ENCODE data around the gene PTGR2. TPM values are rescaled to one million over a fixed set of nuclear protein-coding genes. Genes with fewer than 3 reads are reported as not detected.
A peak's percentile ranks its signal among the peaks of the same experiment; 100 is the strongest.
"Not testable (repeated sequence)": the region's sequence is repeated elsewhere in the genome, so short reads cannot be mapped to it uniquely, and the experiment has no call there.

Gene PTGR2
- total RNA-seq, 1 donor from 2014 or later = 14.0 TPM

DNA sequence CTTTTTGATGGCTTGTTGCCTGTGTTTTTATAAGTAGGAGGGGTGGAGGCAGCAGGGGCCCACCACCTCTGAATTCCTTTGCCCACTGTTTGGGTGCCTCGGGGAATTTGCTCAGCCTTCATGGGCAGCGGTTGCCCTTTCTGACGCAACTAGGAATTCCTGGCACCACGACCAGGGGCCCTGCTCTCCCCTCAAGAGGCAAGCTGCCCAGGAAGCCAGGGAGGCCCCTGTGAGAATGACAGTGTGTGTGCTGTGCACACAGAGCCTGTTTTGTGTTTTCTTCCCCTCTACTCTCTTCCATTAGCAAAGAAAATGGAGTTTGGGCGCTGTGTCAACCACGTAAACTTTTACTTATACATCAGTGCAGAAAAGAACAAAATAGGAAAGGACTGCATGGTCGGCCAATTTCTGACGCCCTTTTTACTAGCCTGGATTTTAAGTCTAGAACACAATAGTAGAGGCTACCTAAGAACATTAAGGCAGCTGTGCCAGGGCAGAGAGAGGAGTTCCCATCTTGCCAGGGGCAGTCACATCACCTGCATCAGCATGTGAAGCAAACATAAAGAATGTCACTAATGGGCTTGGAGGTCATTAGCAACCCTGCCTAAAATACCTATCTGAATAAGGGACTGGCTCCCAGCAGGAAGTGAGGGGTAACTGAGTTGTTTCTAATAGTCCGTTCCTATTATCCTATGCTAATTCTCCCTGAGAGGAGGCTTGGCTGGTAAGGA, 17.9 kb upstream of the PTGR2 start:
- DNase-seq (ENCODE audit: low spot score in 2 of 2, unreplicated experiment in 2 of 2) = no peak
- no peaks in the 10 kb centered on the region for H3K9me3 Mint-ChIP-seq
- TF ChIP-seq, protein P1, sequence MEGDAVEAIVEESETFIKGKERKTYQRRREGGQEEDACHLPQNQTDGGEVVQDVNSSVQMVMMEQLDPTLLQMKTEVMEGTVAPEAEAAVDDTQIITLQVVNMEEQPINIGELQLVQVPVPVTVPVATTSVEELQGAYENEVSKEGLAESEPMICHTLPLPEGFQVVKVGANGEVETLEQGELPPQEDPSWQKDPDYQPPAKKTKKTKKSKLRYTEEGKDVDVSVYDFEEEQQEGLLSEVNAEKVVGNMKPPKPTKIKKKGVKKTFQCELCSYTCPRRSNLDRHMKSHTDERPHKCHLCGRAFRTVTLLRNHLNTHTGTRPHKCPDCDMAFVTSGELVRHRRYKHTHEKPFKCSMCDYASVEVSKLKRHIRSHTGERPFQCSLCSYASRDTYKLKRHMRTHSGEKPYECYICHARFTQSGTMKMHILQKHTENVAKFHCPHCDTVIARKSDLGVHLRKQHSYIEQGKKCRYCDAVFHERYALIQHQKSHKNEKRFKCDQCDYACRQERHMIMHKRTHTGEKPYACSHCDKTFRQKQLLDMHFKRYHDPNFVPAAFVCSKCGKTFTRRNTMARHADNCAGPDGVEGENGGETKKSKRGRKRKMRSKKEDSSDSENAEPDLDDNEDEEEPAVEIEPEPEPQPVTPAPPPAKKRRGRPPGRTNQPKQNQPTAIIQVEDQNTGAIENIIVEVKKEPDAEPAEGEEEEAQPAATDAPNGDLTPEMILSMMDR (IDR thresholded peaks at IDR 0.05; ENCODE audit: unreplicated experiment) = no peak
- H3K36me3 Mint-ChIP-seq = no peaks in the 10 kb centered on the region
- H3K27ac Mint-ChIP-seq = peak overlapping the region; percentile 92
- no peaks in the 10 kb centered on the region for H3K27me3 Mint-ChIP-seq (ENCODE audit: low read depth)
- H3K4me1 Mint-ChIP-seq = peaks cover 14% of the 10 kb centered on the region
- H3K4me3 Mint-ChIP-seq = no peak overlapping the region

DNA sequence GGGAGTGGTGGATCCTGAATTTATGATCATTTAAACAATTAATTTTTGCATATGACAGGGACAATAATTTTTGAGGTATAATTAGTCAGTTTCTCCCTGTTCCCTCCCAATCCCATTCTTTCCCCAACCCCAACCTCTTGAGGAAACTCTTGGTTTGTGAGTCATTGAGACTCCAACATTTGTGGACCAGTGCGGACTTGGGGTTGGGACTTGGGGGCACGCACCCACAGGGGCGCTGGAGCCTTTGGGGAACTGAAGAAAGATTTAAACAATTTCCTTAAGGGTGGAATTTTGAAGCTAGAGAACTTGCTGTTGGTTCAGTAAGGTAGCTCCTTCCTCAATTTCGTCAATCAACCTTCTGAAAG, 17.4 kb upstream of the PTGR2 start:
- Mint-ChIP-seq H3K9me3 (no peaks in the 10 kb centered on the region), H3K4me3 (no peak overlapping the region), H3K4me1 (peaks cover 14% of the 10 kb centered on the region), H3K27ac (peak overlapping the region; percentile 92), H3K36me3 (no peaks in the 10 kb centered on the region), H3K27me3 (ENCODE audit: low read depth) (no peaks in the 10 kb centered on the region)
- TF ChIP-seq, protein P1 (IDR thresholded peaks at IDR 0.05; ENCODE audit: unreplicated experiment) = no peak
- DNase-seq (ENCODE audit: low spot score in 2 of 2, unreplicated experiment in 2 of 2) = no peak

DNA sequence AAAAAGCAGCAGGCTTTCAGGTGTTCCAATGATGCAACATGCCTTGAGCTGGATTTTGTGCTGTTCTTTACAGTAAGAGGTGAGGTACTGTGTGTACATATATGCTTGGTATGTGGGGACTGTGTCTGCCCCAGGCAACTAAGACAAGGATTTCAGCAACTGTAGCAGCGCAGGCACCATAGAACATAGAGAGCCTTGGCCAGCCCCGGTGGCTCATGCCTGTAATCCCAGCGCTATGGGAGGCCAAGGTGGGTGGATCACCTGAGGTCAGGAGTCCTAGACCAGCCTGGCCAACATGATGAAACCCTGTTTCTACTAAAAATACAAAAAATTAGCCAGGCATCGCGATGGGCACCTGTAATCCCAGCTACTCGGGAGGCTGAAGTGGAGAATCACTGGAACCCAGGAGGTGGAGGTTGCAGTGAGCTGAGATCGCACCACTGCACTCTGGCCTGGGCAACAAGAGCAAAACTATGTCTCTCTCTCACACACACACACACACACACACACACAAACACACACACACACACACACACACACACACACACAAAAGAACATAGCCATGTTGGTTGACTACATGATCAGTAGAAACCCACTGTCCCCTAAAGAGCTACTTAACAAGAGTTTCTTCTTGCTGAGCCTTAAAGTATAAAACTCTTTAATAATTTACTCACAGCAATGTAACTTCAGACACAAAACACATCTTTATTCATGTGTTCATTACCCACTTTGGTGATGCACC, 13.2 kb upstream of the PTGR2 start:
- H3K9me3 Mint-ChIP-seq, H3K4me3 Mint-ChIP-seq: not testable (repeated sequence)

DNA sequence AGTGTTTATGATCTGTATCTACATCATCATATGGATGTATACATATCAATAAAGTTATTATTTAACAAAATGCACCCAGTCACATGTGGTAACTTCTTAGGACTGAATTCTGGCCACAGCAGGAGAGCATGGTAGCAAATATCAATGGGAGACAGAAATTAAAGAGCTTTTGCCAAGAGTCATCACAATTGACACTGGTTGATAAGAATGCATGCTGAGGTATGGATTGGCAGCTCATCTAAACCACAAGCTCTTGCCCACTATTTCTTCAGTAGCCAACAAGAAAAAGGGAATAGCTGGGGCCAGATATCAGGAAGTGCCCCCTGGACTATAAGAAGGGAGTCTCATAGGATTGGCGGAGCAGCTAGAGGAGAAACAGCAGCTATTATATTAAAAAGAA, 9.4 kb upstream of the PTGR2 start:
- DNase-seq (ENCODE audit: low spot score in 2 of 2, unreplicated experiment in 2 of 2) = no peak
- TF ChIP-seq, protein P1 (IDR thresholded peaks at IDR 0.05; ENCODE audit: unreplicated experiment) = no peak
- no peaks in the 10 kb centered on the region for H3K36me3 Mint-ChIP-seq
- no peak overlapping the region for H3K4me3 Mint-ChIP-seq
- no peaks in the 10 kb centered on the region for H3K4me1 Mint-ChIP-seq
- H3K27me3 Mint-ChIP-seq (ENCODE audit: low read depth) = no peaks in the 10 kb centered on the region
- H3K27ac Mint-ChIP-seq = no peak overlapping the region
- peaks cover 6% of the 10 kb centered on the region for H3K9me3 Mint-ChIP-seq

More for the DNA sequence above, 13.2 kb upstream of the PTGR2 start:
- not testable (repeated sequence) for H3K4me1 Mint-ChIP-seq; DNase-seq (ENCODE audit: low spot score in 2 of 2, unreplicated experiment in 2 of 2); H3K27me3 Mint-ChIP-seq (ENCODE audit: low read depth); H3K27ac Mint-ChIP-seq; H3K36me3 Mint-ChIP-seq

DNA sequence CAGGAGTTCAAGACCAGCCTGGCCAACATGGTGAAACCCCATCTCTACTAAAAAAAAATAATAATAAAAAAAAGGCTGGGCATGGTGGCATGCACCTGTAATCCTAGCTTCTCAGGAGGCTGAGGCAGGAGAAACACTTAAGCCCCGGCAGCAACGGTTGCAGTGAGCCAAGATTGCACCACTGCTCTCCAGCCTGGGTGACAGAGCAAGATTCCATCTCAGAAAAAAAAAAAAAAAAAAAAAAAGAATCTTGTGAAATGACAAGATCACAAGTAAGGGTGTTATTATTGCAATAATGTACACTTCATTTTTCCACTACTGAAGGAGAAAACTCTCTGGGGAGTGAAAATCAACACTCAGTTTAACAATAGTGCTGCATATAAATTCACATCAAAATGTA, 8.8 kb upstream of the PTGR2 start:
- no peaks in the 10 kb centered on the region for H3K27me3 Mint-ChIP-seq (ENCODE audit: low read depth)
- DNase-seq (ENCODE audit: low spot score in 2 of 2, unreplicated experiment in 2 of 2) = no peak
- H3K4me1 Mint-ChIP-seq = no peaks in the 10 kb centered on the region
- no peaks in the 10 kb centered on the region for H3K36me3 Mint-ChIP-seq
- H3K9me3 Mint-ChIP-seq = peaks cover 6% of the 10 kb centered on the region
- TF ChIP-seq, protein P1 (IDR thresholded peaks at IDR 0.05; ENCODE audit: unreplicated experiment) = no peak
- H3K4me3 Mint-ChIP-seq = no peak overlapping the region
- H3K27ac Mint-ChIP-seq = no peak overlapping the region

DNA sequence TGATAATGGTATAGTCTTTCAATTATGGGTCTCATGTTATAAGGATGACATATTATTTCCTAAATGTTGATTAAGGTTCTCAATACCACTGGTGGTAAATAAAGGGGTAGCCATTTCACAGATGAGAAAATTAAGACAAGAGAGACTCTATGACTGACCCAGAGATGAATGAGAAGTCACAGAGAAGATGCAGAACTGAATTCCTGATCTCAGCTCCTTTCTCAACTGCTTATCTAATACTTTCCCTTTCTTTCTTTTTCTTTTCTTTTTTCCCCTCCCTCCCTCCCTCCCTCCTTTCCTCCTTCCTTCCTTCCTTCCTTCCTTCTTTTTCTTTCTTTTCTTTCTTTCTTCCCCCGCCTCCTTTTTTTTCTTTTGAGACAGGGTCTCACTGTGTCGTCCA, 8.3 kb upstream of the PTGR2 start:
- Mint-ChIP-seq H3K4me1 (no peaks in the 10 kb centered on the region), H3K27ac (no peak overlapping the region), H3K27me3 (ENCODE audit: low read depth) (no peaks in the 10 kb centered on the region), H3K4me3 (no peak overlapping the region), H3K36me3 (no peaks in the 10 kb centered on the region), H3K9me3 (peaks cover 6% of the 10 kb centered on the region)
- no peak for DNase-seq (ENCODE audit: low spot score in 2 of 2, unreplicated experiment in 2 of 2)
- TF ChIP-seq, protein P1 (IDR thresholded peaks at IDR 0.05; ENCODE audit: unreplicated experiment) = no peak
